ENCODE data around the gene BTN2A1.

GRCh38 chr6:26412228-26412627 is 45.5 kb upstream of the BTN2A1 start:
- TF ChIP-seq CTCF (IDR thresholded peaks at IDR 0.05) (no peak), POLR2AphosphoS5 (IDR thresholded peaks at IDR 0.05) (no peak)
